Neural cell (in vitro differentiated cells): ENCODE measurements around the gene LETM1. TPM values are rescaled to one million over a fixed set of nuclear protein-coding genes. Genes with fewer than 3 reads are reported as not detected.

Experiments used
- H2AFZ ChIP-seq: fragments of 200-600, 300-800 bp; sonication (generic), shearing (Covaris generic); 2 replicates; pipeline ENCODE4 v1.6.0; 2014; ENCODE audit warnings: low read depth, mild to moderate bottlenecking, antibody characterized with exemption, low read length, moderate library complexity
- H3F3A ChIP-seq: fragments of 200-600 bp; shearing (Covaris generic); 2 replicates; pipeline ENCODE4 v1.6.1; 2016; ENCODE audit warnings: mild to moderate bottlenecking, moderate library complexity, mixed read lengths, antibody characterized with exemption, low read length; ENCODE audit not compliant: insufficient read depth, poor library complexity, severe bottlenecking
- H3K27ac ChIP-seq: fragments of 200-600, 300-800 bp; sonication (generic), shearing (Covaris generic); 2 replicates; pipeline ENCODE4 v1.5.1; 2014; ENCODE audit warnings: mild to moderate bottlenecking, low read length, moderate library complexity
- H3K27me3 ChIP-seq: fragments of 300-800, 200-600 bp; sonication (generic), shearing (Covaris generic); 2 replicates; pipeline ENCODE4 v1.6.0; 2014; ENCODE audit warnings: mild to moderate bottlenecking, low read depth, low read length, moderate library complexity; ENCODE audit not compliant: insufficient read depth
- H3K36me3 ChIP-seq: fragments of 300-800, 200-600 bp; sonication (generic), shearing (Covaris generic); 2 replicates; pipeline ENCODE4 v1.5.1; 2014; ENCODE audit warnings: mild to moderate bottlenecking, antibody characterized with exemption, low read length, moderate library complexity; ENCODE audit not compliant: insufficient read depth
- H3K4me2 ChIP-seq: fragments of 300-800, 200-600 bp; sonication (generic), shearing (Covaris generic); 2 replicates; pipeline ENCODE4 v1.6.0; 2014; ENCODE audit warnings: mild to moderate bottlenecking, low read length
- H3K4me3 ChIP-seq: fragments of 300-800, 200-600 bp; sonication (generic), shearing (Covaris generic); 2 replicates; pipeline ENCODE4 v1.5.1; 2014; ENCODE audit warnings: mild to moderate bottlenecking, low read length, moderate library complexity
- H3K79me2 ChIP-seq: fragments of 200-600 bp; shearing (Covaris generic); replicated peaks from 2 replicates; pipeline ENCODE4 v1.6.0; 2014; ENCODE audit warnings: mild to moderate bottlenecking, low read length, moderate library complexity; ENCODE audit not compliant: insufficient read depth
- H3K9ac ChIP-seq: fragments of 300-800, 200-600 bp; sonication (generic), shearing (Covaris generic); 2 replicates; pipeline ENCODE4 v1.6.1; 2016; ENCODE audit warnings: mild to moderate bottlenecking, low read length, mixed read lengths
- H3K9me2 ChIP-seq: fragments of 200-600 bp; shearing (Covaris generic); 2 replicates; pipeline ENCODE4 v1.6.1; 2016; ENCODE audit warnings: mild to moderate bottlenecking, low read length, mixed read lengths; ENCODE audit not compliant: insufficient read depth
- H3K9me3 ChIP-seq: fragments of 200-600, 300-800 bp; sonication (generic), shearing (Covaris generic); 2 replicates; pipeline ENCODE4 v1.6.1; 2016; ENCODE audit warnings: mild to moderate bottlenecking, mixed run types, low read length, moderate library complexity, mixed read lengths
- H4K20me1 ChIP-seq: fragments of 200-600 bp; shearing (Covaris generic); 2 replicates; pipeline ENCODE4 v1.6.1; 2016; ENCODE audit warnings: mild to moderate bottlenecking, mixed run types; ENCODE audit not compliant: insufficient read depth
- CTCF ChIP-seq: fragments of 450-650 bp; IDR thresholded peaks from 2 replicates; pipeline ENCODE4 v1.5.1; 2014; ENCODE audit warnings: antibody characterized with exemption, mild to moderate bottlenecking, moderate library complexity; ENCODE audit not compliant: poor library complexity, severe bottlenecking
- EP300 ChIP-seq: fragments of 450-650 bp; conservative IDR thresholded peaks from 2 replicates; pipeline ENCODE4 v1.6.1; 2014; ENCODE audit warnings: antibody characterized with exemption, mild to moderate bottlenecking, moderate library complexity; ENCODE audit not compliant: poor library complexity, severe bottlenecking
- EZH2 ChIP-seq: fragments of 200-600, 300-800 bp; shearing (Covaris generic), sonication (generic); IDR thresholded peaks from 2 replicates; pipeline ENCODE4 v1.6.1; 2014; ENCODE audit warnings: antibody characterized with exemption, low read length, borderline replicate concordance, mild to moderate bottlenecking; ENCODE audit not compliant: insufficient read depth, poor library complexity, severe bottlenecking
- MXI1 ChIP-seq: fragments of 450-650 bp; conservative IDR thresholded peaks from 2 replicates; pipeline ENCODE4 v1.6.1; 2014; ENCODE audit warnings: antibody characterized with exemption, mild to moderate bottlenecking; ENCODE audit not compliant: poor library complexity, severe bottlenecking
- POLR2AphosphoS5 ChIP-seq: IDR thresholded peaks from 2 replicates; pipeline ENCODE4 v1.6.1; 2012
- RAD21 ChIP-seq: fragments of 450-650 bp; conservative IDR thresholded peaks from 2 replicates; pipeline ENCODE4 v1.6.1; 2014; ENCODE audit warnings: antibody characterized with exemption, mild to moderate bottlenecking, moderate library complexity
- REST ChIP-seq: IDR thresholded peaks from 2 replicates; pipeline ENCODE4 v1.6.1; 2012; ENCODE audit warnings: borderline replicate concordance
- SMC3 ChIP-seq: fragments of 450-650 bp; conservative IDR thresholded peaks from 2 replicates; pipeline ENCODE4 v1.6.1; 2014; ENCODE audit warnings: antibody characterized with exemption, mild to moderate bottlenecking, moderate library complexity; ENCODE audit not compliant: poor library complexity
- TAF1 ChIP-seq: IDR thresholded peaks from 2 replicates; pipeline ENCODE4 v1.6.1; 2012; ENCODE audit warnings: low read depth
- polyA plus RNA-seq: library from polyadenylated mRNA; depleted of rRNA; stranded (reverse); fragments of >200 nt; gene quantifications from 2 replicates; pipeline ENCODE4 v1.2.3, GENCODE V29; 2014

LETM1 gene
- polyA plus RNA-seq, 1 donor from 2014 or later: 38.9 TPM

GRCh38 chr4:1810765-1811164, 45.2 kb downstream of the LETM1 start:
- Histone ChIP-seq H3K27me3 (no peaks in the 10 kb centered on the region), H3K27ac (no peak overlapping the region), H3K4me3 (no peak overlapping the region), H3K9ac (no peak overlapping the region), H2AFZ (no peak overlapping the region), H3K9me2 (no peaks in the 10 kb centered on the region), H3K79me2 (no peaks in the 10 kb centered on the region), H4K20me1 (no peaks in the 10 kb centered on the region), H3K4me2 (no peak overlapping the region), H3F3A (no peaks in the 10 kb centered on the region), H3K9me3 (no peaks in the 10 kb centered on the region), H3K36me3 (peaks cover 5% of the 10 kb centered on the region)
- TF ChIP-seq EP300 (no peak), MXI1 (no peak), CTCF (no peak), SMC3 (no peak), POLR2AphosphoS5 (no peak), REST (no peak), RAD21 (no peak), TAF1 (no peak), EZH2 (no peak)

- peaks cover 5% of the 10 kb centered on the region for H3K36me3 ChIP-seq
- H3K4me3 ChIP-seq: no peak overlapping the region
- no peaks in the 10 kb centered on the region for H3K27me3 ChIP-seq
- no peaks in the 10 kb centered on the region for H3K9me3 ChIP-seq
- H3K79me2 ChIP-seq: no peaks in the 10 kb centered on the region
- H4K20me1 ChIP-seq: no peaks in the 10 kb centered on the region
- no peak overlapping the region for H3K27ac ChIP-seq
- no peak overlapping the region for H3K9ac ChIP-seq
- no peak overlapping the region for H2AFZ ChIP-seq
- no peak overlapping the region for H3K4me2 ChIP-seq
- TF ChIP-seq REST (no peak), EP300 (no peak), CTCF (peak; percentile 73), TAF1 (no peak), RAD21 (peak; percentile 73), SMC3 (peak; percentile 64), POLR2AphosphoS5 (no peak), MXI1 (no peak)
- no peaks in the 10 kb centered on the region for H3F3A ChIP-seq
- H3K9me2 ChIP-seq: no peaks in the 10 kb centered on the region
Observed at GRCh38 chr4:1809754-1810502, 46.0 kb downstream of the LETM1 start.
